MG63 (cell line): ENCODE measurements around the gene NR2F1-AS1. TPM values are rescaled to one million over a fixed set of nuclear protein-coding genes. Genes with fewer than 3 reads are reported as not detected.

Source experiments
- DNase-seq: peaks from one replicate; pipeline ENCODE4 v3.0.0-alpha.2; 2020
- H3K27me3 ChIP-seq: fragments of 250-450 bp; sonication (Bioruptor Pico); 2 replicates; pipeline ENCODE4 v1.5.1; 2020; ENCODE audit warnings: mild to moderate bottlenecking, moderate library complexity
- H3K36me3 ChIP-seq: fragments of 250-450 bp; sonication (Bioruptor Pico); 2 replicates; pipeline ENCODE4 v1.5.1; 2020; ENCODE audit warnings: mild to moderate bottlenecking, moderate library complexity
- H3K4me3 ChIP-seq: fragments of 250-450 bp; sonication (Bioruptor Pico); 2 replicates; pipeline ENCODE4 v1.5.1; 2020; ENCODE audit warnings: mild to moderate bottlenecking, moderate library complexity
- H3K9me3 ChIP-seq: fragments of 250-450 bp; sonication (Bioruptor Pico); 2 replicates; pipeline ENCODE4 v1.5.1; 2020; ENCODE audit warnings: mild to moderate bottlenecking, moderate library complexity
- total RNA-seq: library from RNA; depleted of rRNA; stranded (reverse); fragments of >200 nt; shearing (Covaris generic); gene quantifications from 2 replicates; pipeline ENCODE4 v1.2.3, GENCODE V29; 2014; ENCODE audit warnings: low replicate concordance; rRNA removed

NR2F1-AS1 gene
- total RNA-seq, 1 experiment from 2014 or later, result 15.1 TPM

- DNase-seq, result no peak
- Histone ChIP-seq H3K27me3 (no peaks in the 10 kb centered on the region), H3K9me3 (no peaks in the 10 kb centered on the region), H3K4me3 (no peak overlapping the region), H3K36me3 (no peaks in the 10 kb centered on the region)
These were observed 220.5 kb downstream of the NR2F1-AS1 start for GRCh38 chr5:93360436-93361088.

GRCh38 chr5:93359960-93360305, 221.1 kb downstream of the NR2F1-AS1 start:
- H3K27me3 ChIP-seq, result no peaks in the 10 kb centered on the region
- H3K36me3 ChIP-seq, result no peaks in the 10 kb centered on the region
- DNase-seq, result no peak
- no peak overlapping the region for H3K4me3 ChIP-seq
- no peaks in the 10 kb centered on the region for H3K9me3 ChIP-seq

Other genes with a start within 250 kb of the NR2F1-AS1 start
- gene NR2F1, start 2.0 kb upstream of the NR2F1-AS1 start, total RNA-seq, result 73.0 and 76.3 TPM in 2 replicates
- gene POU5F2, start 160.4 kb upstream of the NR2F1-AS1 start, total RNA-seq, result 0.07 TPM in 1 of 2 replicates, not detected in the other